Measurements from ENCODE around the gene CDR2.
A peak's percentile ranks its signal among the peaks of the same experiment; 100 is the strongest.
"Not testable (repeated sequence)": the region's sequence is repeated elsewhere in the genome, so short reads cannot be mapped to it uniquely, and the experiment has no call there.

Gene CDR2

GRCh38 chr16:22374311-22375116 lies at the start of gene CDR2:
Gene CDR2 (minus strand): TSS chr16:22374619. CDS start chr16:22374309, 310 bp downstream.
- peak; percentile 87 for DNase-seq

DNA sequence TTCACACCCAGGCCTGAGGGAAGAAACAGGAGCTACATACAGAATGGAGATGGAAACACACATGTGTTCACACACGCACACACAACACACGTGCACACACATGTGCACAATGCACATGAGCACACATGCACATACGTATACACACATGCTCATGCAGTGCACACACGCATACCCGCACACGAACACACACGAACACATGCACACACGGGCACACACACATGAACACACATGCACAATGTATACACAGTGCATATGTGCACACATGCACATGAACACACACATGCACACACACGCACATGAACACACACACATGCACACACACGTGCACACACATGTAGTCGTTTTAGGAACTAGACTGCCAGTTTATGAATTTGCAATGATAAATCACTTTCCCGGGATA lies 49.3 kb upstream of the CDR2 start:
- no peak for DNase-seq

DNA sequence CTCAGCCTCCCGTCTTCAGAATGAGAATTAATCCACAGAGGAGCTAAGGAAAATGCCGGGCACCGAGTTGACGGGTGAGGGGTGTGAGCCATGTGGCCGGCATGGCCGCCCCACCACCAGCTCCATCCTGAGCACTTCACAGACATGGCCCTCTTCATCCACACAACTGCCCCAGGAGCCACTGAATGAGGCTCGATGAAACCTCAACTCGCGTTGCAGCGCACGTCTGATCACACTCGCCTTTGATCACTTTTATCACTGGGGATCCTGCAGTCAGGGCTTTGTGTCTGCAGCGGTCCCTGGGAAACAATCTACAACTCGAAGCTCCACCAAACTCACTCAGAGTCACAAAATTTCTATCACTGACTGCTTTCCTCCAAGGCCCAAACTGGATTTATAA lies 46.7 kb upstream of the CDR2 start:
- DNase-seq: no peak

GRCh38 chr16:22420606-22421135 lies 46.3 kb upstream of the CDR2 start:
- no peak for DNase-seq

GRCh38 chr16:22419908-22420307 lies 45.5 kb upstream of the CDR2 start:
- DNase-seq: no peak

DNA sequence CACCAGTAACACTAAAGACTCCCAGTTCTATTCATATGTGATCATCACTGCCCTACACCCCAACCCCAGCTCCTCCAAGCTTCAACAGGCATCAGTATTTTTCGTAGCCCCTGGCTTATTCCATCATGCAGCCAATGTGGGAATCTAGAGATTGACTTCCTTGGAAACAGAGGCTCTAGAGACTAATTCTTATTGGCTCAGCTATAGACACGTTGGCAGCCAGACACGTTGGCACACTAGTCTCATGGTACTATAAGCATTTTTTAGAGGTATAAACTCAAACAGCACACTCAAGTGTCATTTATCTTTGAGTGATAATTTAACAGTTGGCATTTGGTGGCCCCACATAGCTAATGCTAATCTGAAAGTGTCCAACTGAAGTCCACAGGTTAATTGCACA lies 44.4 kb upstream of the CDR2 start:
- no peak for DNase-seq

DNA sequence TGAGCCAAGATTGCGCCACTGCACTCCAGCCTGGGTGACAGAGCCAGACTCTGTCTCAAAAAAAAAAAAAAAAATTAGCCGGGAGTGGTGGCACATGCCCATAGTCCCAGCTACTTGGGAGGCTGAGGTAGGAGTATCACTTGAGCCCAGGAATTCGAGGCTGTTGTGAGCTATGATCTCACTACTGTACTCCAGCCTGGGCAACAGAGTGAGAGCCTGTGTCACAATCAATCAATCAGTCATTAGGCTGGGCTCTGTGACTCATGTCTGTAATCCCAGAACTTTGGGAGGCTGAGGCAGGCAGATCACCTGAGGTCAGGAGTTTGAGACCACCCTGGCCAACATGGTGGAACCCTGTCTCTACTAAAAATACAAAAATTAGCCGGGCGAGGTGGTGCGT lies 43.4 kb upstream of the CDR2 start:
- not testable (repeated sequence) for DNase-seq

GRCh38 chr16:22417019-22417418 lies 42.6 kb upstream of the CDR2 start:
- DNase-seq: no peak

- no peak for DNase-seq
Measured at GRCh38 chr16:22413819-22414218, 39.4 kb upstream of the CDR2 start.

DNA sequence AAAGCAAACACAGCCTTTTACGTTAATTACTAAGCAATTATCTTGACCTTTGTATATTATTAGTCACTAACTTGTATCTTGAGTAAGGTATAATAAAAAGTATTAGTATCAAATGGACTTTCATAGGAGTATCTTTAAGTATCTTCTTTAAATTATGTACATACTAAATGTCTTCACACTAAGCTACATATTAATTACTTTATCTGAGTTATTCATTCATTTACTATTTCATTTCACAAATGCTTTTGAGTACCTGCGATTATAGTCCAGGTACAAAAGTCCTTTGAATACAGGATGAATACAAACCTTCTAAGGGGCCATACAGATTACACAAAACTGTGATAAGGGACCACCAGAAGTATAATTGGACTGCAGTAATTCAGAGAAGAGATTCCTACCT lies 33.1 kb upstream of the CDR2 start:
- DNase-seq: no peak

- no peak for DNase-seq
Measured at GRCh38 chr16:22402191-22402590, 27.8 kb upstream of the CDR2 start.

- DNase-seq: no peak
Measured at GRCh38 chr16:22400900-22401299, 26.5 kb upstream of the CDR2 start.

DNA sequence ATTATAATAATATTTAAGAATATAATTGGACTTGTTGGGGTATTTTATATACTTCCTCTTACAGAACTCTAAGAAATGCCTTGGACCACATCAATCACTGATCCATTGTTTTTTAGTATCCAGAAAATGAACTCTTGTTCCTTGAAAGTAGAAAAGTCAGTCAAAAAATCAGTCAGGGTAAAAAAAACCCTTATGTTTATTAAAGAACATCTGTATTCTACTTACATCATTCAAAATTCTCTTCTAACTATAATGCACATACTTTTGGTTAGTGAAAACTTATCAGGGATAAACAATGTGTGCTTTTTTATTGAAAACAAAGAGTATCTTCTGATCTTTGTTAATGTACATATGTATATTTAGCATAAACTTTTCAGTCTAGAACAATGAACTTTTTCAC lies 23.5 kb upstream of the CDR2 start:
- DNase-seq: no peak

DNA sequence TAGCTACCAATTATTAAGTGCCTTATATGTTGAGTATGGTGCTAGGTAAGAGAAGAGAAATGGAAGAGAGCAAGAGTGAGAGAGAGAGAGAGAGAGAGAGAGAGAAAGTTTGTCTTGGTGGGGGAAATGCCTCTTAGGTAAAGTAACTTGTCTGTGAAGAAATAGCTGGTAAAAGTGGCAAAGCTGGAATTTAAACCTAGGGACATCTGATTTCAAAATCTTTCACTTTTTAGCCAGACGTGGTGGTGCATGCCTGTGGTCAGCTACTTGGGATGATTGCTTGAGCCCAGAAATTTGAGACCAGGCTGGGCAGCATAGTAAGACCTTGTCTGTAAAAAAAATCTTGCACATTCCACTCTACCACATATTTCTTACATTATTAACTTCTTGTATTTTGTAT lies 23.0 kb upstream of the CDR2 start:
- no peak for DNase-seq

DNA sequence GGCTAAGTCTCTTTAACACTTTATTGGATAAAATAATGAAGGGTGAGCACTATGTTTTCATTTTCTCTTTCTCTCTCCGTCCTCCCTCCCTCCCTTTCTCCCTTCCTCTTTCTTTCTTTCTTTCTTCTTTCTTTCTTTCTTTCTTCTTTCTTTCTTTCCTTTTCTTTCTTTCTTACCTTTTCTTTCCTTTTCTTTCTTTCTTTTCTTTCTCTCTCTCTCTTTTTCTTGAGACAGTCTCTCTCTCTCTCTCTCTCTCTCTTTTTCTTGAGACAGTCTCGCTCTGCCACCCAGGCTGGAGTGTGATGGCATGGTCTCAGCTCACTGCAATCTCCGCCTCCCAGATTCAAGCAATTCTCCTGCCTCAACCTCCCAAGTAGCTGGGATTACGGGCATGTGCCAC lies 21.5 kb upstream of the CDR2 start:
- DNase-seq: no peak

DNA sequence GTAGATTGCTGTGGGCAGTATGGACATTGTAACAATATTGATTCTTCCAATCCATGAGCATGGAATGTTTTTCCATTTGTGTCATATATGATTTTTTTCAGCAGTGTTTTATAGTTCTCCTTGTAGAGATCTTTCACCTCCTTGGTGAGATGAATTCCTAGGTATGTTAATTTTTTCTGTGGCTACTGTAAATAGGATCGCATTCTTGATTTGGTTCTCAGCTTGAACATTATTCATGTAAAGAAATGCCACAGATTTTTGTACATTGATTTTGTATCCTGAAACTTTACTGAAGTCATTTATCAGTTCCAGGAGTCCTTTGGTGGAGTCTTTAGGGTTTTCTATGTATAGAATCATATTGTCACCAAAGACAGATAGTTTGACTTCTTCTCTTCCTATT lies 19.7 kb upstream of the CDR2 start:
- DNase-seq: no peak

DNA sequence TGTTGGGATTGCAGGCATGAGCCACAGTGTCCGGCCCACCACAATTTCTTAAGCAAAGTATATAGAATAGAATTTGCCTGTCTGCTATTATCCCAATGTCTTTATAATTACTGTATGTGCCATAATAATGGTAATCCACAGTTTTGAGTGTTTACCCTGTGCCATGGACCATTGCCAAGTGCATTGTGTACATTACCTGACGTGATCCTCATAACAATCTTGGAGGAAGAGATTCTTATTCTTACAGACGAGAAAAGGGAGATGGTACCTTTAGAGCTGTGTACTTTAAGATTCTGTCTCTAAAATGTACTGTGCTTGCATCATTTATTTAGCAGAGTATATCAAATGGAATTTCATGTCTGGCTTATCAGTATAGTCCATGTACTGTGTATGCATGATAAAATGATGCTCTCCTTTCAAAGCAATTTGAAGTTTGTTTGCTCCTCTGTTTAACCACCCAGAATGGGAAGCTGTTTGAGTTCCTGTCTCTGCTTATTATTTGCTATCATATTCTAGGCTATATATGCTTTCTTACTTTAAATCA lies 13.8 kb upstream of the CDR2 start:
- DNase-seq: no peak

DNA sequence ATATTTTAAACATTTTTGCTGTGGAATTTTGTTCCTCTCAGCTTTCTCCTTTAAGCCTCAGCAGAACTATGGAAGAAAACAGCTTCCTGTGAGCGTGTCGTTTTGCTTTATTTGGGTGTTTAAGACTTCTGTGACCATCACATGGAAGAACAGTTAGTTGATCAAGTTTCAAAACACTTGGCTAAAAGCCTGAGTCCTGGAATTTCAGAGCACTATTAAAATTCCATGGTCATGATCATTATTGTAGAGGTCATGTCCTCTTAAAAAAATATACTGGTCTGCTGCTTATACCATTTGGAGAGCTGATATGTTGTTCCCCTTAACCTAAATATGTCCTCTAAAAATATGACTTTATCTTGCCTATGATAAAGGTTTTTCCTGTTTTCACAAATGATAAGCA lies 12.6 kb upstream of the CDR2 start:
- no peak for DNase-seq

DNA sequence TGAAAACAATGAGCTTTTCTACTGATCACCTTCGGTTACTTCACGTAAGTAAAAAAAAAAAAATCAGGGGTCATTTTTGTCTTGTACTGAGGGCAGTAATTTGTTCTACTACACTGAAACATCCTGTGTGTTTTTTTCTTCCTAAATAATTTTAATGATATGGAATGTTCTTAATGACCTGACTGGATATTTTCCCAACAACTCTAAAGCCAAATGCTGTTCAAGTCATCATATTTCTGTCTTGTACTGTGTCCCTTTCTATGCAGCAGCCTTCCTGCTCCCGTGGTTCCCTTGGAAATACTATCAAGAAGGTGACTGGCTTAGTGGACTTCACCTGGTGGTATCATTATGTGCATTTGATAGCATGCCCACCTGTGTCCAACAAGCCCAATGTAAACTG lies 10.8 kb upstream of the CDR2 start:
- no peak for DNase-seq

- DNase-seq: no peak
Measured at GRCh38 chr16:22383827-22384226, 9.4 kb upstream of the CDR2 start.

GRCh38 chr16:22381392-22381791 lies 7.0 kb upstream of the CDR2 start:
- DNase-seq: no peak

DNA sequence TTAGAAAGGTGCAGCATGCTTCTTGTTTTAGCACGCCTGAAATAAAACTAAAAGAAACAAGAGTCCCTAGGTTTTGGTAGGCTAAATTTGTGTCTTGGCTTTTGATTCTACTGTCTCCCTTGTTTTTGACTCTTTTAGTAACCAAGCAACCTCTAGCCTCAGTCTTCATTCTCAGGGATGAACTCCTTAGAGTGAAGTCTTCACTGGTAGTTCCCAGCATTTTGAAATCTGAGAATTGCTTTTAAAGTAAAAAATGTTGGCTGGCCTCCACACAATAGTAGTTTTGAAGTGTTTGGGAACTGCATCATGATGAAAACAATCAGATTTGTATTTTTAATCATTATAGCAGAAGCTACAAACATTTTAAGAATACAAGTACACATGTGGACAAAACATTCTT lies 6.1 kb upstream of the CDR2 start:
- DNase-seq: no peak

DNA sequence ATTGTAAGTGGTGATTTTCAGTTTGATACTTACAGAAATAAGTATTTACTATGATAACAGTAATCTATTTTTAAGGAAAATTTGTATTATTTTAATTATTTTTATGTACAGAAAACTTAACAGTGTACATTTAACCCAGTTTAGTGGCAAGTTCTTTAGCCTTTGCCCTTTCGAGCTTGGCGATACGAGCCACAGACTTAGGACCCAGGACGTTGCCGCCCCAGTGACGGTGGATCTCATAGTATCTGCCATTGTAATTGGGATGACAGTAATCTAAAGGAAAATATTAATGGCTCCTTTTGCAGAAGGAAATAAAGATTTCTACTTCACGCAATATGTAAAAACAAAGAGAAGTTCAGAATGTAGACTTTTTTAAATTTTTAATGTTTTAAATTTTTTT lies 5.2 kb upstream of the CDR2 start:
- no peak for DNase-seq

GRCh38 chr16:22375963-22376640 lies 1.7 kb upstream of the CDR2 start:
- DNase-seq: no peak

All from NCI-H1105 (cell line).